ENCODE data around the gene TMEM134. TPM values are rescaled to one million over a fixed set of nuclear protein-coding genes. Genes with fewer than 3 reads are reported as not detected.
A peak's percentile ranks its signal among the peaks of the same experiment; 100 is the strongest.

The TMEM134 gene
- total and polyA plus RNA-seq, 2 of the 4 experiments (the other 2 are of a cell fraction), result 12.5 to 55.0 TPM

DNA sequence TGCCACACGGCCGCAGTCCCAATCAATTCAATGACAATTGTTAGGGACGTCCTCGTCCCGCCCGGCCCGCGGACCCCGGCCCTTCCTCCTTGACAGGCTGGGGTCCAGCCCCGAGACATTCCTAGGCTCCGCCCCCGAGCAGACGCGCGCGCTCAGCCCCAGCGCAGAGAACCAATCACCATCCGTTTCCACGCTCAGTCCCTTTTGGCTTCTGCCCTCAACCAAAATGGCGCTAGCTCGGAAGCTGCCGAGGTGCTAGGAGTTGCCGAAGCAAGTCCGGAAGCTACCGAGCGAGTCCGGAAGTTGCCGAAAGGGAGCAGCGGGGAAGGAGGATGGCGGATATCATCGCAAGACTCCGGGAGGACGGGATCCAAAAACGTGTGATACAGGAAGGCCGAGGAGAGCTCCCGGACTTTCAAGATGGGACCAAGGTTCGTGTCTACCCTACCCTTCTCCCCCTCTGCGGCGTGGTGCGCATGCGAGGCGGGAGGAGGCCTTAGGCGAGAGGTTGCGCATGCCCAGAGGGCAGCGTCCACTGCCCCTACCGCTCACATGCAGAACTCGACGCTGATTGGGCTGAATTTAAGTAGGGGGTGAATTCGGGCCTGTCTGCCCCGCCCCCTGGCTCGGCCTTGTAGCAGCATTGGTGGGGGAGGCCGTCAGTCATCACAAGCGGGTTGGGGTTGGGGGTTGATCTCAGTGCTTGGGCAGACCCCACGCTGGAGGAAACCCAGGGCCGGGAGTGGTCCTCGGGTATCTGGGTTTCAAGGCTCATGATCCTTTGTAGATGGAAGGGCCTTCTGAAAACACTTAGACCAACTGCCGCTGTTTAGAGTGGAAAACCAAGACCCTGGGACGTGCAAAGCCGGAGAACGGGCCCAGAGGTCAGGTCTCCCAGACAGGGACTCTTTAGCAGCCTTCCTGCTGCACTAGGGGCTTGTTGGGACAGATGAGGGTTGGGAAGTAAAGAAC, 14.1 kb upstream of the TMEM134 start, which contains the start of gene AIP:
Gene AIP, plus strand, starts transcription at position 200 of the 972 bp plus-strand sequence. Its CDS starts 133 bp downstream, at position 333.
- Histone ChIP-seq H3K18ac (ENCODE audit: low read depth, low read length) (peak within 1 kb of the TSS; percentile 61), H2BK20ac (ENCODE audit: low read depth, low read length) (peak within 1 kb of the TSS; percentile 91), H4K91ac (ENCODE audit: insufficient read depth, low read depth, low read length) (peak within 1 kb of the TSS; percentile 99), H3K36me3 (ENCODE audit: control insufficient read depth, insufficient read depth, low read length) (peaks cover 7% of the 10 kb centered on the region), H2BK15ac (ENCODE audit: low read depth, low read length) (peak within 1 kb of the TSS; percentile 78; the same call in 2 of the 3 replicates), H3K79me1 (ENCODE audit: low read depth in 1 of 2, low read length in 2 of 2) (peaks cover 14 to 38% of the 10 kb centered on the region in 2 experiments), H3K23ac (ENCODE audit: low read depth, low read length) (peak within 1 kb of the TSS; percentile 97), H3K27ac (ENCODE audit: insufficient read depth, low read length) (peak within 1 kb of the TSS; percentile 69), H3K56ac (ENCODE audit: extremely low read depth, insufficient read depth, low read length) (peak within 1 kb of the TSS; percentile 62), H2AK9ac (replicated peaks; ENCODE audit: low read depth, low read length, poor library complexity) (peak within 1 kb of the TSS; percentile 85), H3K4me1 (ENCODE audit: control insufficient read depth, insufficient read depth, low read length) (peaks cover 3% of the 10 kb centered on the region; the same call in 1 of the 2 replicates), H3K9ac (ENCODE audit: low read depth, low read length) (peak within 1 kb of the TSS; percentile 57), H2BK120ac (ENCODE audit: low read depth, low read length) (peak within 1 kb of the TSS; percentile 82), H3K27me3 (ENCODE audit: control insufficient read depth, insufficient read depth, low read length) (no peaks in the 10 kb centered on the region), H4K5ac (ENCODE audit: low read depth, low read length) (peak within 1 kb of the TSS; percentile 78), H3K4me3 (ENCODE audit: insufficient read depth, low read depth, low read length) (peak within 1 kb of the TSS; percentile 49), H3K9me3 (ENCODE audit: control insufficient read depth, insufficient read depth, low read length) (no peaks in the 10 kb centered on the region), H3K14ac (replicated peaks; ENCODE audit: low read depth, low read length) (peak within 1 kb of the TSS; percentile 100), H3K4me2 (ENCODE audit: low read depth, low read length) (peak within 1 kb of the TSS; percentile 62), H3K9me1 (ENCODE audit: insufficient read depth, low read length) (peaks cover 15% of the 10 kb centered on the region), H4K20me1 (ENCODE audit: insufficient read depth, low read length) (no peaks in the 10 kb centered on the region; the same call in 1 of the 2 replicates), H2AK5ac (ENCODE audit: low read depth, low read length) (peak within 1 kb of the TSS; percentile 87), H3K4ac (ENCODE audit: low read depth, low read length) (peak within 1 kb of the TSS; percentile 99), H4K8ac (ENCODE audit: low read depth in 2 of 2, low read length in 2 of 2) (peak within 1 kb of the TSS; percentile 98 to 100), H2AFZ (replicated peaks; ENCODE audit: low read length, poor library complexity) (peak within 1 kb of the TSS; percentile 95), H2BK5ac (ENCODE audit: low read depth, low read length, poor library complexity, severe bottlenecking) (peak within 1 kb of the TSS; percentile 63)
- dilution Hi-C loops (cut with HindIII; ENCODE audit: low sequenced_read_pairs, unreplicated experiment), result no loop called here
- ATAC-seq (ENCODE audit: low read depth) (peak; percentile 100), DNase-seq (peak; percentile 97)
- ChIA-PET POLR2A (ENCODE audit: unreplicated experiment) (no interaction called here), CTCF (interaction anchor here (0.7 kb wide), 1 partner anchor 132 kb away, joined by 3 read pairs; no protein-coding TSS in a partner anchor)
- TF ChIP-seq POLR2A (IDR thresholded peaks at IDR 0.05; ENCODE audit: low read depth, low read length), result peak; percentile 77
- 0 out of 2 replicates have a peak, but pooled peaks have one; percentile 37 for TF ChIP-seq MAZ (IDR thresholded peaks at IDR 0.05; ENCODE audit: borderline replicate concordance, low read depth, low read length)
- TF ChIP-seq MXI1 (IDR thresholded peaks at IDR 0.05; ENCODE audit: borderline replicate concordance, low read depth, low read length), result no peak
- TF ChIP-seq, protein P1, sequence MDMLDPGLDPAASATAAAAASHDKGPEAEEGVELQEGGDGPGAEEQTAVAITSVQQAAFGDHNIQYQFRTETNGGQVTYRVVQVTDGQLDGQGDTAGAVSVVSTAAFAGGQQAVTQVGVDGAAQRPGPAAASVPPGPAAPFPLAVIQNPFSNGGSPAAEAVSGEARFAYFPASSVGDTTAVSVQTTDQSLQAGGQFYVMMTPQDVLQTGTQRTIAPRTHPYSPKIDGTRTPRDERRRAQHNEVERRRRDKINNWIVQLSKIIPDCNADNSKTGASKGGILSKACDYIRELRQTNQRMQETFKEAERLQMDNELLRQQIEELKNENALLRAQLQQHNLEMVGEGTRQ (IDR thresholded peaks at IDR 0.05; ENCODE audit: low read depth, low read length), result peak; percentile 3; the same call in 1 of the 2 replicates
- no TSS peak for BruUV-seq (replicated peaks)
- in situ Hi-C loops (cut with MboI; ENCODE audit: low sequenced_read_pairs), result no loop called here
- intact Hi-C loops (cut with micrococcal nuclease), result loop anchor here (5.0 kb wide), 1 partner anchor 61 kb away; no protein-coding TSS in a partner anchor
- 8% methylated on average over 19 of the region's 60 CpGs; no CpG with 5 or more reads in 1 of the 2 experiments for WGBS, 2 experiments (ENCODE audit: extremely low coverage in 2 of 2, insufficient read length in 1 of 2)

Data from IMR-90 (cell line).